Activated CD8-positive, alpha-beta memory T cell treated with anti-CD3 and anti-CD28 coated beads, Interleukin-2, amount 50 U/mL, for 24 hours (primary cell): Measurements from ENCODE around the gene PROX1.
"Not testable (repeated sequence)": the region's sequence is repeated elsewhere in the genome, so short reads cannot be mapped to it uniquely, and the experiment has no call there.

Source experiments
- DNase-seq: peaks from one replicate; pipeline ENCODE4 v3.0.0-alpha.2; 2020; ENCODE audit errors: extremely low read depth

Gene PROX1

DNA sequence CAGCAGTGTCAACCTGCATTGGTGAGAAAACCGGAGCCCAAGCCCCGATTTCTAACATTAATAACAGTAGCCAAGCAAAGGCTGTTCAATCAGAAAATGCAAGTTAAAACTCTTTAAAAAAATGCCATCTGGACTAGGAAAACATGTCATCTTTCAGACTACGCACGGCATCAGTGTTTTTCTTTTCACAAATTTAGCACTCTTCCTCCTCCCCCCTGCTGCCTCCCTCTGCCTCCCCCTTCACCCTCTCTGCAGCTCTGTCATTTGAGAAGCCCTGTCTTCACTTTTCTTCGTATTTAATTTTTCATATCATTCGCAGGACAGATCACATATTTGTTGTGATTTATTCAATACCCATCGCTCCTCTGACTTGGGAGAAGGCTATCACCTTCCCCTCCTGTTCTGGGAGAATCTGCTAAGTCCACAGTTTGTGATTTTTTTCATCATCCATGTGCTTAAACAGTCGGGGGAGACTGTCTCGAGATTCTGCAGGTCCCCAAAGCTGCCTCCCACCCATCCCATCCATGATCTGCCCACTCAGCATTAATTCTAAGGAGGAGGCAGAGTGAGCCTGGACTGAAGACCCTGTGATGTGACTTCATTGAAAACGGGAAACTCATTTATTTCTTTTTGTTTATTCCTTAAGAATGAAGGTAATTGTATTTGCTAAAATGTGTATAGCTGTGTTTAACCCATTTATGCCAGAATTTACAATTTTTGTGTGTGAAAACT is 84.8 kb downstream of the PROX1 start:
- no peak for DNase-seq

DNA sequence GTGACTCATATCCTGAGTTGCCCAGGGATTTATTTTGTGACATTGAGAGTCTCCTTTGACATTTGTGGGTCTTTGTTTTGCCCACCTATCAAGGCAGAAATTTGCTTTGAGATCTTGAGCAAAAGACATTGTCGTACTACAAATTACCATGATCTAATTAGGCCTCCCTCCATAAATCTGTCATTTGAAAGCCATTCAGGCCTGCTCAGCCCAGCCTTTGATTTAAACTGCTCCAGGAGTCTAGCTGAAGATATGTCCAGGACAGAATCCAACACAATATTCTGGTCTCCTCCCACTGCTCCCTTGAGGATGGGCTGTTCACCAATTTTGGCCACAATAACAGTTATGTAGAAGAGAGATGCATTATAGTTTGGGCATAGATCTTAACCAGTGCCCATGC is 86.7 kb downstream of the PROX1 start:
- no peak for DNase-seq

DNA sequence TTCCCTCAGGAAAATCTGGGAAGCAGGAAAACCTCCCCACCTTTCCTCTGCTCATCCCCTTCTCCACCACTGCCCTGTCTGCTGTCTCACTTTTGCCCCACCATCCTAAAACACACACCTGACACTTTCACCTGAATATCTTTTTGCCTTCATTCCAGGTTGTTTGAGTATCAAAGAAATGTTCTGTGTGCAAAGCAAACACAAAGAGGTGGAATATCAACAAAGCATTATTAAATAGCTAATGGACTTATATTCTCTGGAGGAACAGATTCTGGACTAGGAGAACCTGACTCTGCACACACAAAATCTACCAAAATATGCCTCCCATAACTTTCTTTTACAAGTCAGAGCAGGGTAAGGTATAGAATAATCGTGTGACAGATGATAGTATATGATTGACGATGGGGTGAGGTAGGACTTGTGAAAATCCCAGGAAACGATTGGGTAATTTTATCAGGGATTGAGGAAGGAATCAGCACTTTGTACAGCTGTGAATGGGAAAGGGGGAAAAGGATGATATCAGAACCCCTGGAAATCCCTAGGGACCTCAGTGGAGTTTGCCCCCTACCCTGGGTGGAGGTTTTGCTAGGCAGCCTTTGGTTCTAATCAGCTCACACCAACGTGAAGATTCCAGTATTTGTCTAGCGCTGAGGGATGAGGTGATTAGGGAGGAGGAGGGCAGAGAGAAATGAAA is 87.7 kb downstream of the PROX1 start:
- DNase-seq: no peak

DNA sequence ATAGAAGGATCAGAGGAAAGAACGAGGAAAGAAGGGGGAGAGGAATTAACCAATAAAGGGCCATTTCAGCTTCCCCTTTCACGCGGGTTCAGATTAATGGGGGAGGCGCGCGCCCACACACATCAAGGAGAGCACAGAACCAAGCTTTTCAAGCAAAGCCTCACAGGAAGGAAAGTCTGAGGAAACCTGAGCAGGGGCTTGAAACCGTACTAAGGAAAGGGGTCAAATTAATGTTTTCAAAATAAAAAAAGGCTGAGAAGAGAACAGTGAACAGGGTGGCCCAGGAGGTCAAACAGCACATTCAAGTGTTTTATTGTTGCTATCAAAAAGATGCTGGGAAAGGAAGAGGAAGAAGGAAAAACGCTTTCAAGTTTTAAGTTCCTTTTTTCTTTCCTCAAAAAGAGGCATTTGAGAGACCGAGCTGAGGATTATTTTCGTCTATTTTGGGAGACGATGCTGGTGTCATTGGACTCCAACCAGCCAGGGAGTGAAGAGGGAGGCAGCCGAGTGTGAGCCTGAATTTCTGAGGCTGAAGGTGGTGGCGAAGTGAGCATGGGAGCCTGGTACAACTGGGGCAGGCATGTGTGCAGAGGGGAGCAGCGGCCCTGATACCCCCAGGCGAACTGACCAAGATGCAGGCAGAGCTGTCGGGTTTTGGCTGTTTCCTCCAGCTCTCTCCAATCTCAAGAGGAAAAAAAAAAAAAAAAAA is 88.4 kb downstream of the PROX1 start:
- DNase-seq: no peak

DNA sequence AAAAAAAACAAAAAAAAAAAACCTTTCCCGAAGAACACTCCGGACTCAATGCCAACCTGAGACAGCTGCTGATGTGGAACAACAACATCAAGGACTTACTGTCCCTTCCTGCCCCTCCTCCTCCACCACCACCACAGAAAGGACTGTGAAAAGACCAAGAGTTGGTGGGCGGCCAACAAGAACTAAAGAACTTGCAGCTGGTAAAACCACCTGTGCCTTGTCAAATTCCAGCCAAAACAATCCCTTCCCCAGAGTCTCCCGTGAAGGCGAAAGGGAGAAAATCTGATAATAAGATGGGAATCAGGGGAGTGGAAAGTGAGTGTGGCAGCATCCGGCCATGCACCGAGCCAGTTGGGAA is 88.9 kb downstream of the PROX1 start:
- DNase-seq: no peak

DNA sequence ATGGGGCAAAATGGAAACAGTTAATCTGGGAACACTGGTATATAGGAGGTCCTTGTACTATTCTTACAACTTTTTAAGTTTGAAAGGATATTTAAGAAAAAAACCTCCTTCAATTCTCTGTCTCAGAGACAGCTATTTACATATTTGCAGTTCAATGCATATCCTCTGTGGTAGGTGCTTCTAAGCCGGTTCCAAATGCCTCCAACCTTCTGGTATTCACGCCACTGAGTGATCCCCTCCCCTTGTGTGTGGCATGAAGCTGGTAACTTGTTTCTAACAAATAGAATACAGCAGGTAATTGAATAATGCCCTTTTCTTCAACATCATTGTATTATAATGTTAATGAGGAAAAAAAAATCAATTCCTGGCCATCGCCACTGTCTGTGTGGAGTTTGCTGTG is 91.2 kb downstream of the PROX1 start:
- no peak for DNase-seq

DNA sequence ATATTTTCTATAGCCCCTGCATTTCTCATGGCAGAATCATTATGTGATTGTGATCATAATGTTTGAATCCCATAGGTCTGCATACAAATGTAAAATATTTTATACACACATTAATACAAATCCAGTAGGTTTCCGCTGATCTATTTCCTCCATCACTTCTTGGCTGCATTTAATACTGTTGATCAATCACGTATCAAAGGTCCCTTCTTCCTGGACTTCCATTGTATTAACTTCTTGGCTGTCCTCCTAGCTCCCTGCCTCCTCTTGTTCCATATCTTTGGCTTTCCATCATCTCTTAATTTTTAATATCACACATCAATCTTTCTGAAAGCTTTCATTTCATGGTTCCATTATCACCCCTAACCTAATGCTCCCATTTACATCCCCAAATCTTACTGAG is 97.6 kb downstream of the PROX1 start:
- no peak for DNase-seq

DNA sequence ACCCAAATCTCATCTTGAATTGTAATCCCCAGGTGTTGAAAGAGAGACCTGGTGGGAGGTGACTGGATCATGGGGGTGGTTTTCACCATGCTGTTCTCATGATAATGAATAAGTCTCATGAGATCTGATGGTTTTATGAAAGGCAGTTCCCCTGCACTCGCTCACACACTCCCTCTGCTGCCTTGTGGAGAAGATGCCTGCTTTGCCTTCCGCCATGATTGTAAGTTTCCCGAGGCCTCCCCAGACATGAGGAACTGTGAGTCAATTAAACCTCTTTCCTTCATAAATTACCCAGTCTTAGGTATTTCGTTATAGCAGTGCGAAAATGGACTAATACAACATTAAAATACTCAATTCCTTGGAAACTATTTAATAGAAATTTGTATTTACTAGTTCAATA is 99.2 kb downstream of the PROX1 start:
- no peak for DNase-seq

DNA sequence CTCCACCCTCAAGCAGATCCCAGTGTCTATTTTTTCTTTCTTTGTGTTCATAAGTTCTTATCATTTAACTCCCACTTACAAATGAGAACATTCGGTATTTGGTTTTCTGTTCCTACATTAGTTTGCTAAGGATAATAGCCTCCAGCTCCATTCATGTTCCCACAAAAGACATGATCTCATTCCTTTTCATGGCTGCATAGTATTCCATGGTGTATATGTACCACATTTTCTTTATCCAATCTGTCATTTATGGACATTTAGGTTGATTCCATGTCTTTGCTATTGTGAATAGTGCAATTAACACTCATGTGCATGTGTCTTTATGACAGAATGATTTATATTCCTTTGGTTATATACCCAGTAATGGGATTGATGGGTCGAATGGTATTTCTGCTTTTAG is 101.2 kb downstream of the PROX1 start:
- not testable (repeated sequence) for DNase-seq
